Mucosa of gallbladder (tissue), 1 donor: ENCODE data around the gene HPCA. TPM values are rescaled to one million over a fixed set of nuclear protein-coding genes. Genes with fewer than 3 reads are reported as not detected.

Experiments
- DNase-seq: peaks from one replicate; pipeline ENCODE4 v3.0.0-alpha.2; 2020; ENCODE audit warnings: low spot score
- total RNA-seq: library from RNA; stranded (reverse); gene quantifications from one replicate; pipeline ENCODE4 v1.2.1, GENCODE V29; 2021
- donor health status: DM: no; HTN: no; CAD: no.

The HPCA gene
- total RNA-seq, 1 donor from 2014 or later: 1.8 TPM

DNA sequence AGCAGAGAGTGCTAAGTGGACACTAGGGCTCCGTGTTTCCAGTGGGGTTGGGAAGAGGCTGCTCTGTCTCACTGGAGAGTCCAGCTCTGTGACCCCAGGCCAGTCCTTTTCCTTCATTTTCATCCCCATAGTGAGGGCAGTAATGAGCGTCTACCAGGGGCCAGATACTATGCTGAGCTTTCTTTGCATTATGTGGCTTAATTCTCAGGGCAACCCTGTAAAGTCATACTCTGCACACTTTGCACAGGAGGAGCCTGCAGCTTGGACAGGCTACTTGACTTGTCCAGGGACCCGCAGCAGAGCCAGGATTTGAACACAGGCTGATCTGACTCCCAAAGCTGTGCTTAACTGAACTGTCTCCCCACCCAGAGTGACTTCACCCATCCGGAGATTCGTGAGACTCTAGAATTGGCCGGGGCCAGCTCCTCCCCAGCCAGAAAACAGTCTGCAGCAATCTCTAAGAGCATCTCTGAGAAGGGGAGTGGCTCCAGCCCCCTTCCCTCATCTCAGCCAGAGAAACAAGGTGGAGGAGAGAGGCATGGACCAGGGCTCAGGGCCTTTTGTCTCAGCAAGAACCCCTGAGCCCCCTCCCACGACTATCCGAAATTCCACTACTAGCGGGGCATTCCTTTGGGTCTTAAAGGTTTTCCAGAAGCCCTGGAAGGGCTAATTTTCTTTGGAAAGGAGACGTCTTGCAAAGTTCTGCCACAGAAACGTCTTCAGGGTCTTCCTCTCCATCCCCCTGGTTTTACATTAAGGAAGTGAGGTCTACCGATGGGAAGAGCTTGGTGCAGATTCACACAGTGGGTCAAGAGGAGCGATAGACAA lies 14.7 kb upstream of the HPCA start:
- DNase-seq: no peak

DNA sequence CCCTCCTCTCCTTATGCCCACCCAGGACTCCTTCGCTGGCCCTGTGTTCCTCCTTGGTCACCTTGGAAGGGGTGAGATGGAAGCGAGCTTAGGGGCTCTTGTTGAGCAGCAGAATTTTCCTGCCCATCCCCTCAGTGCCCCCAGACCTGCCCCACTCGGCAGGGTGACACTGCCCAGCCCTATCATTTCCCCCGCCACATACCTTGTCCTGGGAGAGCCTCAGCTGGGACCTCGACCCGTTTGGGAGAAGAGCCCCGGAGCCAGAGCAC lies 14.2 kb upstream of the HPCA start:
- DNase-seq: no peak

DNA sequence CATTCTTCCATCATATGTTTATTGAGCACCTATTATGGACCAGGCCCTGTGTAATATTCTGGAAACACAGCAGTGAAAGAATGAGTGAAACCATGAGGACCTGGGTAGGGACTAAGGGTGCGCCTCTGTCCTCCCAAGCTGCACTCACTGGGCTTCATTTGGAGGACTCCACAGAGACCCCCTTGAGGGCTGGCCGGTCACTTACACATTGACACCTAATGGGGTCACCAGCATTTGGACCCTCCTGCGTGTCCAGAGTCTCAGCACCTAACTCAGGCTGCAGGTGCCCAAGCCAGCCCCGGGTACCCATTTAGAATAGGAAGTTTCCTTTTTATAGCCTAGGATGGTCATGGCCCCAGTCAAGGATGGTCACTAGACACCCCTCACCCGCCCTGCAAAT lies 12.8 kb upstream of the HPCA start:
- DNase-seq: no peak

DNA sequence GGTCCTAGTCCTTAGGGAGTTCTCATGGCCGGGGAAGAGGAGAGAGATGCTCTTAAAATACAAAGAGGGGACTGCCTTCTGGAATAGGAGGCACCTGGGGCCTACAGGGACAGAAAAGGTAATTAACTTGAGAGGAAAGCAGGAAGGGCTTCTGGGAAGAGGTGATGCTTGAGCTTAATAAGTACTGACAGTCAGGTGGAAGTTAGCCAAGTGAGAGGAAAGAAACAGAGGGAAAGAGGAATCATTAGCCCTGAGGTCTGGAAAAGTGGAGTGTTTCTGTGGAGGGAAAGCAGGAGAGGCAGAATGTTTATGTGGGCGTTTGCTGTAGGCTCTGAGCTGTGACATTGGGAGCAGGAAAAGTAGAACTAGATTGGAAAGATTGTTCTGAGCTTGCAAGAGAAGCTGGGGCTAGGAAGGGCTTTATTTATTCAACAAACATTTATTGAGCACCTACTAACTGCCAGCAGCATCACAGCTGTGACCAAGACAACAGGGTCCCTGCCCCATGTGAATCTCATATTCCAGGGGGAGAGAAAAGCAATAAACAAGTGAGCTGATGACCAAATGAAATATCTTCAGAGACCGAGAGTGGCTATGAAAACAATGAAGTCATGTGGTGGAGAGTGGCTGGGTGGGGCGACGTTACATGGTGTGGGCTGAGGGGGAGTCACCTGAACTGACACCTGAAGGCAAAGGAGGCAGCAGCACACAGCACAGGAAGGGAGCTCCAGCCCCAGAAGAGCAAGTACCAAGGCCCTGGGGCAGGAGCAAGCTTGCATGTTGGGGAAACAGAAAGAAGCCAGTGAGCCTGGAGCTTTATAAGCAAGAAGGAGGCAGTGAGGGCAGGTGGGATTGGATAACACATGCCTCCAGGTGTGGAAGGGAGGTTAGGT lies 11.2 kb upstream of the HPCA start:
- DNase-seq: no peak

DNA sequence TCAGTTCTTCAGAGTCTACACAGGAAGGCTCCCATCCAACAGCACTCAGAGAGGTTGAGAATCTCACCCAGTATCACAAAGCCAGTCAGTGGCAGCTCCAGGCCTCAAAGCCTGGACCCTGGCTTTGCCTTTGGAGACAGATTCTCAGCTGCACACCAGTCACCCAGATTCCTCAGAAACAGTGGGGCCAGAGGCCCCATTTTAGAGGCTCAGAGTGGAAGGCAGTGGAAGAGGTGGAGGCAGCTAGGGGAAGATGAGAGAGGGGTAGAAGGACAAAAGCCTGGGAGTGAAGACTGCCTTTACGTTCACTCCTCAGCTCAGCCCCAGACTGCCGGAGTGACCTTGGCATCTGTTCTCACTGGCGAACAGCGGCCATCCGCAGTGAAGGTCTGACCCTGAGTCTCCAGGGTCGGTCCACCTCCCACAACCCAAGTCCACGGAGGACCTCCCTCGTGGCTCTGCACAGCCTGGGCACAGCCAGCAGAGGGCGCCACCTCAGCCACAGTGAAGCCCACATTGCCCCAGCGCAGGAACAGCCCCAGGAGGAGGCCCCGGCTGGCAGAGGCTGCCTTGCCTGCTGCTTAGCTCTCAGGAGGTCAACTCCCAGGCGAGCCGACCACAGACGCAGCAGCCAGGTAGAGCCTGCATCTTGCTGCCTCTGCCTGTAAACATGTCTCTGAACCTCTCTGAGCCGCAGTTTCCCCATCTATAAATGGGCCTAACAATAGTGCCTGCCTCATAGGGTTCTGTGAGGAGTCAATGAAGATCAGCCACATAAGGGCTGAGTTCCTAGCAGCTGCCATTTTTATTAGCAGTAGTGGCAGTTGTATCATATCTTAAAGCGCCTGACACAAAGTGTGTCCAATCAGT lies 9.7 kb upstream of the HPCA start:
- no peak for DNase-seq

DNA sequence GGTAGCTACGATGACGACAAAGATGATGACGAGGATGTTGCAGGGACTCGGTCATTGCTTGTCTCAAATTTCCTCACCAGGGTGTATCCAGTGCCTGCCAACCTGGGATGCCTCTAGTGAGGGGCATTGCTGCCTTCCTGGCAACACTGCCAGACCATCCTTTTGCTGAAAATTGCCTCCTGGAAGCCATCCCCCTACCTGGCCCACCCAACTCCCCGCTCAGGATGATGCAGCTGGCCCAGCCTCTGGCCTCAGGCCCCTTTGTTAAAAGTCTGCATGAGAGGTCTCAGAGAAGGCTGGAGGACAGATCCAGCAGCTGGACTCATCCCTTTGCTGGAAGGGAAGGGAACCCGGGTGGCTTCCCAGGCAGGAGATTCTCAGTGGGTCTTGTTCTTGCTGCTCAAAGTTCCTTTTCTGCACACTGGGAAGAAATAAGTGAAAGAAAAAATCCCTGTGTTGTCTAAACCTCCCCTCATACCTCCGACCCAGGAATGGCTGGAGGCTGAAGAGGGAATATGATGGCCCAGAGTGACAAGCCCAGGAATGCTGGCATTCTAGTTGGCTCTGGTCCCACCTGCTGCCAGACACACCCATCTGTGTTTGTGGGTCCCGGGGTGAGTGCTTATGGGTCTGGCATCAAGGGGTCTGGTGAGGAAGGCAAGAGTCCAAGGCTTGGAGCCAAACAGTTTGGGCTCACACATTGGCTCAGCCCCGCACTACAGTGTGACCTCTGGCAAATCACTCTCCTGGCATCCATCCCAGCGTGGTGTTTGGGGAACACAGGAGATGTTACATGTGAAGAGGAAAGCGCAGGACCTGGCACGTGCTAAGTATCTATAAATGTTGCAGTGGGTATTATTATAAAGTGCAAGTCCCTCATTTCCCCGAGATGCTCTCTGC lies 8.8 kb upstream of the HPCA start:
- DNase-seq: no peak

DNA sequence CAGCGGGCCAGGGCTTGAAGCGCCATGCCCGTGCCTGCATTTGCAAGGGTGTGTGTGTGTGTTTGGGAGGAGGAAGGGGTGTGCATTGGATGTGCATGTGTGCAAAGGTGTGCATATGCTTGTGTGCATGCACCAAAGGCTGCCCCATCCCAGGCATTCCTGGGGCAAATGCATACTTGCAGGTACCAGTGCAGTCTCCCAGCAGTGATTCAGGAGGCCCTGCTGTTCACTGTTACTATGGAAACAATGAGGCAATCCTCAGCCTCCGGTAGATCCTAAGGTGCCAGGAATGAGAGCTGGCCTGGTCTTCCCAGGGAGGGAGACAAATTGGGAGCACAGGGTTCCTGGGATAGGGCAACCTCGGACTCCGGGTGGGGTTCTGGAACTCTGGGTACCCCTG lies 8.1 kb upstream of the HPCA start:
- DNase-seq: no peak

DNA sequence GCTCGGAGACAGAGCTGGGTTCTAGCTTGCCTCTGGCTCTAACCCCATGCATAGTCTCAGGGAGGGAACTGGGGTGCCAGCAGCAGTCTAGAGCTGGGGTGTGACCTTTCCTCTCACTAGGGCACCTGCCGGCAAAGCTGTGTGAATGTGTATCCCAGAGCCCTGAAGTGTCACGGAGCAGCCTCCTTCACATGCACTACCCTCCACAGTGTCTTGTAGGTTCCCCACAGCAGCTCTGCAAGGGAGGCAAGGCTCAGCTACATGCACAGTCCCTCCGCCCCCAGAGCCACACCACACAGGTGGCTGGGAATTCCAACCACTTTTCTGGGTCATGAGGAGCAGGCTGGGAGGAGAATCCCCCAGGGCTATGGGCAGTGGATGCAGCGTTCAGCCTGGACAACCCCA lies 7.7 kb upstream of the HPCA start:
- no peak for DNase-seq

DNA sequence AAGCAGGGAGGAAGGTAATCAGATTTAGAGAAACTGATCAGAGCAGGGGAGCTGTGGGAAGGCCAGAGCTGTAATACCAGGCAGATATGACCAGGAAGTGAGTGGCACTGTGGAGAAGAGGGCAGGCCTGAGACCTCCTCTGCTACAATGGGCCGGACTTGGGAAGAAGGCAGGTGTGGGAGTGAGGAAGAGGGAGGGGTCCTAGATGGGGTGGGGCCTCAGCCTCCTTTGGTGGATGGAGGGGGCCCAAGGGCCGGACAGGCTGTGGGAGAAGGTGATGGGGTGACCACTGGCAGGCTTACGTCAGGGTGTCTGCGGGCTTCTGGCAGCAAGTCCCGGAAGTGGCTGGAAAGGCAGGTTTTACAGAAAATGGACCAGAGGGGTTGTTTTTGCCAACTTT lies 5.0 kb upstream of the HPCA start:
- no peak for DNase-seq

DNA sequence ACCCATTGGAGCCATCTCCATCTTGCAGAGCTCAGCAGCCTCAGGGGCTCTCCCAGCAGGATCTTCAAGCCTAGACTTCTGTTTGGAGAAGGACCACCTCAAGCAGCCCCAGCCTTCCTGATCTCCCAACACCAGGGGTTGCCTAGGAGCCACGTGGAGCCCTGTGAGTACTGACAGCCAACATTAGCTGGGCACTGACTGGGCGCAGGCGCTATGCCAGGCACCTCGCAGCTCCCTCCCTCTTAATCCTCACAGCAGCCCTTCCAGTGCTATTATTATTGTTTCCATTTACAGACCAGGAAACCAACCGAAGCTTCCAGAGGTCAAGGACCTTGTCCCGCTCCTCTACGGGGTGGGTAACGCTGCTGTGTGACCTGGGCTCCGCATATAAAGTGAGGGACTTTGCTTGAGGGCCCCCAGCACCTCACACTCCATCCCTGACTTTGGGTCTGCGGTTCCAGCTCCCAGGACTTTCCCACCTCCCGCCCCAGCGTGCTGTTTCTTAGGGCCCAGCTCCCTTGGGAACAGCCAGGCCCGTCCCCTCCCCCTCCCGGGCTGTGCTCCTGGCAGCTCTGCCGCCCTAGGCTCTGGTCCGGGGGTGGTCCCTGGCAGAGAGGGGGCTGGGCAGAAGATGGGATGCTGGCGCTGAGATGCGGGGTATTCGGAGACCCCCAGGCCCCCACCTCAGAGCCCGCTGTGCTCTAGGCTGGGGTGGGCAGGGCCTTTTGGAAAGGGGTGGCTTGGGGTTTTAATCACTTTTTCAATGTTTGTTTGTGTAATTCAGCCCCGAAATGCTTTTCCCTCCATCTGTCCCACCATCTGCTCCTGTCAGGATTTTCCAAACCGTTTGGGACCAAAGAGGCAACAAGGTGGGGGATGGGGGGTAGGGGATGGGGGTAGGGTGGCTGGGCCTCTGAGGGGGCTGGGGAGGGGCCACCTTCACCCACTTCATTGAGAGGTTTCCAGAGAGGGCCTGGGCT lies 4.1 kb upstream of the HPCA start:
- DNase-seq: no peak

DNA sequence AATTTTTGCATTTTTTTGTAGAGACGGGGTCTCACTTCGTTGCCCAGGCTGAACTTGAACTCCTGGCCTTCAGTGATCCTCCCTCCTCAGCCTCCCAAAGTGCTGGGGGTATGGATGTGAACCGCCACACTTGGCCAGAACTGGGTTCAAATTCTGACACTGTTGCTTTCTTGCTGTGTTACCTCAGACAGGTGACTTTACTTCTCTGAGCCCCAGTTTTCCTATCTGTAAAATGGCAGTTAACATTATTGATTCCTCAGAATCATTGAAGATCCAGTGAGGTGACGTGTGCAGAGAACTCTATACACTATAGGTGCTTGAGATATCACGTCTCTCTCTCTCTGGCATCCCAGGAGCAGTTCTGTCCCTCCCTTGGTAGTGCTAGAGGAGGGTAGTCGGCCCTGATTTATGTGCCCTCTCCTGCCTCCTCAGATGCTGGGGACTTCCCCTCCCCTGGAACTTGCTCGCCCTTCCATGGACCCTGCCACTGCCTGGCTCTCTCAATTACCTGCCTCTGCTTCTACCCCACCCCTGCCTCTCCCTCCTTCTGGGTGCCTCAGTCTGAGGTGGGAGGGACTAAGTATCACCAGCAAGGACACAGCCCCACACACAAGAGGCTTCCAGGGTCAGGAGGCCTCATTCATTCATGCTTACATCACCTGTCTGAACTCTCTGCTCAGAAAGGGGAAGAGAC lies 2.8 kb upstream of the HPCA start:
- no peak for DNase-seq

DNA sequence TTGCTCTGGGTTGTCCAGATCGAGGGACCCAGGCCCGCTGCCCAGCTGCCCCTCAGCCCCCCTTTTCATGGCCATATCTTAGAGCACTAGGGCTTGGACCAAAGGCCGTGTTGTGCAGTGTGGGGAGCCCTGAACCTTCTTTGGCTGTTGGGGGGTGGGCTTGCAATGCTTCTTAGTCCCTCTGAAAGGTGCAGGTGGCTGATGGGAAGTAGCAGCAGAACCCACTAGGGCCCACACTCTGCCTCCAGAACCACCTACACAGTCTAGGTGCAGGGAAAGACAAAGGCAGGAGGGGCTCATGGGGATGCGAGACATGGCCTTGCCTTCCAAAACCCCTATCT lies 2.3 kb upstream of the HPCA start:
- DNase-seq: no peak

DNA sequence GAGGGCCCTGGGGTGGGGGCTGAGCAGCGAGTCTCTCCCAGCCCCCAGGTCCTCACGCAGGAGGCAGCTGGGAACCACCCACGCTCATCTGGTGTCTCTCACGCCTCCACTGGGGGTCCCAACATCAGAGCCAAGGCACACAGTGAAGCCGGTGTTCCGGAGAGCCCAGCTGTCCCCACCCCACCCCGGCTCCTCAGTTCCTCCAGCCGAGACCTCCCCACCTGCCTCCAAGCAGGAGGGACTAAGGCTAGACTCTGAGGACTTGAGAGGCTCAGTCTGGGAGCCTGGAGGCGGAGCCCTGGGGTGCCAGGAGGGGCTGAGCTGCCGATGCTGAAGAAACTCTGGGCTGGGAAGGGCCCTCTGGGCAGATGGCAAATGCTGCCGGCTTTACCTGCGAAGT lies 1.6 kb upstream of the HPCA start:
- no peak for DNase-seq

DNA sequence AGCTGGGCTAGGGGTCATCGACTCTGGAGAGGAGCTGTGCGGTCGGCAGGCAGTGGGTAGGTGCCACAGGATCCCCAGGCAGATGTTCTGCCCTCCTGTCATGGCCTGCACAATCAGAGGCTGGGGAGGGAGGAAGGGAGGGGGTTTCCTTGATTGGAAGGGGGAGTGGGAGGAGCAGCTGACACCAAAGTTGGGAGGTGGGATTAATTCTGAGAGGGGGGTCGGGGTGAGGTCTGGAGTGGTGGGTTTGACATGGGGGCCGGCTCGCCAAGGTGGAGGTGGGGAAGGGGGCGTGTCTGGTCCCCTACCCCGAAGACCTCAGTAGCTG lies 651 bp upstream of the HPCA start:
- no peak for DNase-seq

DNA sequence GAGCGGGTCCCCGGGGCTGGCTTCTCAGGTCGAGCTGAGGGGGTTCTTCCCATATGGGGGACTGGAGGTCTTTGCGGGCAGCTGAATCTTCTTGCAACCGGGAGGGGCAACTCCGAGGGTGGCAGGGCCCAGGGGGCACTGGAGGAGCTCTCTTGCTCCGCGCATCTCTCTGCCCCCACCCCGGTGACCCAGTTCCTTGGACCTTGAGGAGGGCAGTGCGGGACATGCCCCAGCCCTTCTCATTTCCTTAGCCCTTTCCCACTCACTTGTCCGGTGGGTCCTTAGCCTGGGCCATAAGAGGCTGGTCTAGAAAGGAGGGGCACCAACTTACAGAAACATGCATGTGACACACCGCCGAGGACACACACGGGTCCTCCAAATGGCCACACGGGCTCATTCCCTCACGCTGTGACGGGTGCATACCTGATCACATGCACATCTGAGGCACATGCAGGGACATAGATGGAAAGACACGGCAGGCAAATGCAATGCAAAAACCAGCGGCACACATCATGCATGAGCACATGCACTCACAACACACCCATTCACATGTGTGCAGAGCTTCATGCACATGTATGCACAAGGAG lies 630 bp downstream of the HPCA start:
- no peak for DNase-seq

DNA sequence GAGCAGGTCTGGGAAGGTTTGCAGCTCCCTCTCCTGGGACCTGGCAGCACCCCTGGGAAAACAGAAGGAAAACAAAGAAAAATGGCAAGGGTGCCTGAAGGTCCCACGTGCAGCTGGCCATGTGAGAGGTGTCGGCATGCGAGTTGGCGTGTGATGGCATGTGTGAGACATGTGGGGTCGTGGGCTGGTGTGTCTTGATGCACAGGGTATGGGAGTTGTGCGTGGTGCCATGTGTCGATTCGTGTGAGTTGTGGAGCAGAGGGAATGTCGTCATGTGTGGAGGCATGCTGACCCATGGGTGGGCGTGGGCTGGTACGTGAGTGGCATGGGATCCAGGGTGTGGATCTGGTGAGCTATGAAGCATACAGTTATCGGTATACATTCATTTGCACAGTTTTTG lies 1.3 kb downstream of the HPCA start:
- no peak for DNase-seq

DNA sequence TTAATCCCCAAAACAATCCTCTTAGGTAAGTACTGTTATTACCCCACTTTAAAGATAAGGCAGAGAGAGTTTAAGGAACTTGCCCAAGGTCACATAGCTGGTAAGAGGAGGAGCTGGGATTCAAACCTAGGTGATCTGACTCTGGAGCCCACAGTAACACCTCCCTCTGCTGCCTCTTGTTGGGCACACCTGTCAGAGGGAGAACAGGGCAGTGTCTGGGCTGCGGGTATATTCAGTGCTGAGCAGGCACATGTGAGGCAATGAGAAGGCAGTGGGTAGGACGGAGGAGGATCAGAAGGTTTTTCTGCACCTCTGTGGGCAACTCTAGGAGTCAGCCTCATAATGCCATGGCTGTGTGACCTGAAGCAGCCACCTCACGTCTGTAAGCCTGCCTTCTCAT lies 1.8 kb downstream of the HPCA start:
- DNase-seq: no peak

DNA sequence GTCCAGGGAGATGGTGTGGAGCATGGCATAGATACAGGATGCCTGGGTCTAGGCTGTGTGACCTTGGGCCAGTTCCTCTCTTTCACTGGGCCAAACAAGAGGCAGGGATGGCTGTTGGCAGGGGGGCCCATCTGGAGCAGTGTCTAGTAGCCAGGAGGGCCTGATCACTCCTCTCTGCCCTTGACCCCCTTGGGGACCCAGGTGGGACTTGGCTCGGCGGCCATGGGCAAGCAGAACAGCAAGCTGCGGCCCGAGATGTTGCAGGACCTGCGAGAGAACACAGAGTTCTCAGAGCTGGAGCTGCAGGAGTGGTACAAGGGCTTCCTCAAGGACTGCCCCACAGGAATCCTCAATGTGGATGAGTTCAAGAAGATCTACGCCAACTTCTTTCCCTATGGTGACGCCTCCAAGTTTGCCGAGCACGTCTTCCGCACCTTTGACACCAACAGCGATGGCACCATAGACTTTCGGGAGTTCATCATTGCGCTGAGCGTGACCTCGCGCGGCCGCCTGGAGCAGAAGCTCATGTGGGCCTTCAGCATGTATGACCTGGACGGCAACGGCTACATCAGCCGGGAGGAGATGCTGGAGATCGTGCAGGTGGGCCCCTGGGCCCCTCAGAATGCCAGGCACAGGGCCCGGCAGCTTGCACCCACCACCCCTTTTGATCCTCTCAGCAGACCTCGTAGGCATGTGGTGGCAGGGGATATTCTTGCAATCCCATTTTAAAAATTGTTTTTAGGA lies 2.6 kb downstream of the HPCA start:
- DNase-seq: no peak
